RWPE1 (cell line): ENCODE measurements around the gene ST8SIA2.

Experiments used
- CTCF ChIA-PET: fragments of 350-600 bp; sonication (Branson Sonifier 250); formaldehyde crosslinking; extraction: SDS; loops from one replicate; lab custom pipeline; 2021; lab: Yijun Ruan, JAX
- POLR2A ChIA-PET: fragments of 400-600 bp; formaldehyde crosslinking; extraction: SDS; loops from one replicate; lab custom pipeline; 2020; ENCODE audit warnings: antibody characterized with exemption; ENCODE audit not compliant: low non-redundant PET; lab: Yijun Ruan, JAX
- DNase-seq: peaks from one replicate; pipeline ENCODE4 v3.0.0; 2012; ENCODE audit warnings: low spot score
- H3K27ac ChIP-seq: fragments of 450-650 bp; 2 replicates; pipeline ENCODE4 v1.5.1; 2017
- TF ChIP-seq, protein P1 (sequence below): fragments of 450-650 bp; conservative IDR thresholded peaks from 2 replicates; pipeline ENCODE4 v1.5.1; 2017; ENCODE audit warnings: low read depth, mild to moderate bottlenecking

ST8SIA2 gene

GRCh38 chr15:92393071-92393979, at the start of gene ST8SIA2:
Gene ST8SIA2, plus strand, starts transcription at chr15:92393881. Its CDS starts 184 bp downstream, at chr15:92394065.
- peak; percentile 38 for DNase-seq
- TF ChIP-seq, protein P1, sequence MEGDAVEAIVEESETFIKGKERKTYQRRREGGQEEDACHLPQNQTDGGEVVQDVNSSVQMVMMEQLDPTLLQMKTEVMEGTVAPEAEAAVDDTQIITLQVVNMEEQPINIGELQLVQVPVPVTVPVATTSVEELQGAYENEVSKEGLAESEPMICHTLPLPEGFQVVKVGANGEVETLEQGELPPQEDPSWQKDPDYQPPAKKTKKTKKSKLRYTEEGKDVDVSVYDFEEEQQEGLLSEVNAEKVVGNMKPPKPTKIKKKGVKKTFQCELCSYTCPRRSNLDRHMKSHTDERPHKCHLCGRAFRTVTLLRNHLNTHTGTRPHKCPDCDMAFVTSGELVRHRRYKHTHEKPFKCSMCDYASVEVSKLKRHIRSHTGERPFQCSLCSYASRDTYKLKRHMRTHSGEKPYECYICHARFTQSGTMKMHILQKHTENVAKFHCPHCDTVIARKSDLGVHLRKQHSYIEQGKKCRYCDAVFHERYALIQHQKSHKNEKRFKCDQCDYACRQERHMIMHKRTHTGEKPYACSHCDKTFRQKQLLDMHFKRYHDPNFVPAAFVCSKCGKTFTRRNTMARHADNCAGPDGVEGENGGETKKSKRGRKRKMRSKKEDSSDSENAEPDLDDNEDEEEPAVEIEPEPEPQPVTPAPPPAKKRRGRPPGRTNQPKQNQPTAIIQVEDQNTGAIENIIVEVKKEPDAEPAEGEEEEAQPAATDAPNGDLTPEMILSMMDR, result no peak
- POLR2A ChIA-PET, result no interaction called here
- H3K27ac ChIP-seq, result no peak within 1 kb of the TSS
- CTCF ChIA-PET, result interaction anchor here (0.6 to 2.1 kb wide), 5 partner anchors 21 to 904 kb away, joined by 3 to 7 read pairs (median 3); no protein-coding TSS in a partner anchor

GRCh38 chr15:92343924-92344643, 49.6 kb upstream of the ST8SIA2 start:
- DNase-seq, result no peak
- ChIA-PET POLR2A (no interaction called here), CTCF (no interaction called here)

GRCh38 chr15:92346063-92346462, 47.6 kb upstream of the ST8SIA2 start:
- ChIA-PET POLR2A (no interaction called here), CTCF (no interaction called here)
- H3K27ac ChIP-seq, result no peak overlapping the region
- no peak for DNase-seq
- TF ChIP-seq, protein P1, result no peak

More at GRCh38 chr15:92343924-92344643, 49.6 kb upstream of the ST8SIA2 start:
- no peak overlapping the region for H3K27ac ChIP-seq
- TF ChIP-seq, protein P1, result no peak

DNA sequence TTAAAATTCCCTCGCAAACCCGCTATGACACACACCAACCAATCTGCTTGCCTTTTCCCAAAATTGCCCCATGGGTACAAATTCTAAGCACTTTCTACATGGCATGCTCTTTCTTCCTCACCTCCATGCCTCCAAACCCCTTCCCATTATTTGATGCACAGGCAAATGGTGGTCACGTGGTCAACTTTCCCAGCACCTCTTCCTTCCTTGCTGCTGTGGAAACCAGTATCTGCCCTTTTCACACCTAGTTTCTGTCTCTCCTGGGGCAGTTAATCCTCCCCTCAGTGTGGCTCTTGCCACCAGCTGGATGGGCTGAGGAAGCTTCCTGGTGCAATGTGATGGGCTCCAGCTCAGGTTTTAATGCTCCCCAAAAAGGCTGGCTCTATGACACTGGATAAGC, 38.4 kb upstream of the ST8SIA2 start:
- ChIA-PET POLR2A (no interaction called here), CTCF (no interaction called here)
- no peak overlapping the region for H3K27ac ChIP-seq
- no peak for DNase-seq
- TF ChIP-seq, protein P1, result no peak

GRCh38 chr15:92361321-92362000, 32.2 kb upstream of the ST8SIA2 start:
- TF ChIP-seq, protein P1, result no peak
- no peak for DNase-seq
- no peak overlapping the region for H3K27ac ChIP-seq
- POLR2A ChIA-PET, result no interaction called here
- CTCF ChIA-PET, result no interaction called here

DNA sequence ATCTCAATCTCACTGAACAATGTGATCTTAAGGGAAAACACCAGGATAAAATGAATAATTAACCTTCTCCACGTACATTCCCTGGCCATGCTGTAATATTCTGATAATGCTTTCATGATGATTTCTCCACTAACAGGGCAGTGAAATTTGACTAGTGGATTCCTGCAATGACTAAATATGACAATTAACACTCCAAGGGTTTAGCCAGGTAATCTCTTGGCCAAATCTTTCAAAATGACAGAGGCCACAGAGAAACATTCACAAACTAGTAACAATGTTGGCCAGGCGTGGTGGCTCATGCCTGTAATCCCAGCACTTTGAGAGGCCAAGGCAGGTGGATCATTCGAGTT, 31.7 kb upstream of the ST8SIA2 start:
- ChIA-PET POLR2A (no interaction called here), CTCF (no interaction called here)
- no peak overlapping the region for H3K27ac ChIP-seq
- TF ChIP-seq, protein P1, result no peak
- DNase-seq, result no peak
